ENCODE results near the gene YJEFN3.

- peak; percentile 70 to 86 (median 84) for TF ChIP-seq CTCF (IDR thresholded peaks at IDR 0.05)
- TF ChIP-seq POLR2A (IDR thresholded peaks at IDR 0.05): no peak
- peak; percentile 61 for TF ChIP-seq POLR2AphosphoS5 (IDR thresholded peaks at IDR 0.05)
Measured at GRCh38 chr19:19490214-19490968, 38.3 kb upstream of the YJEFN3 start.

Data from prostate gland (tissue), 2 donors.